ENCODE data around the gene RWDD2A. TPM values are rescaled to one million over a fixed set of nuclear protein-coding genes. Genes with fewer than 3 reads are reported as not detected.

RWDD2A gene
- total and polyA plus RNA-seq, 3 experiments from 2014 or later: 1.3 to 2.3 (median 1.3) TPM

DNA sequence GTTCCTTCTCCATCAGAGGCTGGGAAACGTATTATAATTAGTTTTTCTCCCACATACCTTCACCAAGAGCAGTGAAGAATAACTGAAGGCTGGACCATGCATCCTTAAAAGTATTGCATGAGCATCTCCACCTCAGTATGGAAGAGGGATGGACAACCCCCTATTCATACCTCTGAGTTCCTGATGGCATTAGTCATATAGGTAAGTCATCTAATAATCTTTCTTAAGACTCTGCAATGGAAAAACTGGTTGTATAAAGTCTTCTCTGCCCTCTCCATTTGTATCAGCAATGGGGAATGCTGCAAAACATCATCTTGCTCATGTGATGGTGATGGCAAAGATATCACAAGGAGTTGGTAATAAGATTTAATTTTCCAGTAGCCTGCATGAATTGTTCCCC lies 24.6 kb upstream of the RWDD2A start:
- Mint-ChIP-seq H3K4me1 (no peaks in the 10 kb centered on the region), H3K9me3 (no peaks in the 10 kb centered on the region), H3K36me3 (peaks cover 8 to 93% (median 29%) of the 10 kb centered on the region in 3 donors), H3K27me3 (no peaks in the 10 kb centered on the region), H3K27ac (peak overlapping the region in 1 of 8 donors; percentile 60), H3K4me3 (no peak overlapping the region)
- Histone ChIP-seq H3K27ac (ENCODE audit: low read depth, low read length) (no peak overlapping the region), H3K36me3 (ENCODE audit: insufficient read depth, low read length) (peaks cover 38% of the 10 kb centered on the region), H3K4me3 (ENCODE audit: low read length) (no peak overlapping the region), H3K27me3 (ENCODE audit: insufficient read depth, low read length, poor library complexity, severe bottlenecking) (no peaks in the 10 kb centered on the region), H3K9me3 (ENCODE audit: low read length) (no peaks in the 10 kb centered on the region), H3K4me1 (ENCODE audit: insufficient read depth, low read length) (no peaks in the 10 kb centered on the region)
- CTCF ChIA-PET: interaction anchor here (1.5 kb wide), 1 partner anchor 101 kb away, joined by 3 read pairs; the partner anchor contains the start of gene DOP1A
- no peak for DNase-seq
- POLR2A ChIA-PET: no interaction called here

DNA sequence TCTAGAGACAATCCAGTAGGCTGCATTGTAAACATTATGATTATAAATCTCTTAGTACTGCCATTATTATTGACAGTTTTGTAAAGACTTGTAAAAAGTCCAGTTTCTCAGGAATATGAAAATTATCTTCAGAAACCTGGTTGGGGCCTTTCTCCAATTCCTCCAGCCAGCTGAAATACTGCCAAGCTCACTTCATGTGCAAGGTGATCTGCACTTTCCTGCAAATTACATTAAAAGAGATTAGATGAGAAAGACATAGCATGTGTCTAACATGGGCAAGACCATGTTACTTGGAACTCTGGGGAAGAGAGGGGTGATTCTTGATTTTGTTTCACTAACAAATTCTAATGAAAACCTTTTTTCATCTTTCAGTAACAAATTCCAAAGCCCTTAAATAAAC lies 24.1 kb upstream of the RWDD2A start:
- H3K27ac Mint-ChIP-seq: peak overlapping the region in 2 of 8 donors; percentile 57 to 58
- ChIA-PET CTCF (interaction anchor here (1.5 kb wide), 1 partner anchor 102 kb away, joined by 3 read pairs; the partner anchor contains the start of gene DOP1A), POLR2A (no interaction called here)
- no peaks in the 10 kb centered on the region for H3K4me1 ChIP-seq (ENCODE audit: insufficient read depth, low read length)
- H3K4me1 Mint-ChIP-seq: no peaks in the 10 kb centered on the region
- H3K9me3 Mint-ChIP-seq: no peaks in the 10 kb centered on the region
- no peak overlapping the region for H3K4me3 ChIP-seq (ENCODE audit: low read length)
- peaks cover 8 to 92% (median 29%) of the 10 kb centered on the region in 3 donors for H3K36me3 Mint-ChIP-seq
- no peak overlapping the region for H3K4me3 Mint-ChIP-seq
- H3K9me3 ChIP-seq (ENCODE audit: low read length): no peaks in the 10 kb centered on the region
- no peaks in the 10 kb centered on the region for H3K27me3 ChIP-seq (ENCODE audit: insufficient read depth, low read length, poor library complexity, severe bottlenecking)
- no peak for DNase-seq
- H3K27ac ChIP-seq (ENCODE audit: low read depth, low read length): no peak overlapping the region
- no peaks in the 10 kb centered on the region for H3K27me3 Mint-ChIP-seq
- H3K36me3 ChIP-seq (ENCODE audit: insufficient read depth, low read length): peaks cover 39% of the 10 kb centered on the region

DNA sequence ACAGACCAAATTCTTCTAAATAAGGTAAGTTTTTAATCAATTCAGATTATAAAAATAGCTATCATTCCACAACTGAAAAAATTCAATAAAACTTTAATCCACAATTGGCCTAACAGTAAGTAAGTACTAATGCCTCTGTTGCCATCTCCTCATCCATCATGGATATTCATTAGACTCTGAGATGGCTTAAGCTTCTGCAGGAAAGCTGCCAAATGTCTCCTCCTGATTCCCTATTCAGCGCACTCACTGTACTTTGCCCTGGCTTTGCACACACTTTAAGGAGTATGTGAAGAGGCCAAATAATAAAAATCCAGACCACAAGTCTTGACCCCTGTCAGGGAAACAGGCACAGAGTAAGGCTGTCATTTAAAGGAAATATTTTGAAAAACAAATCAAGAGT lies 23.6 kb upstream of the RWDD2A start:
- Histone ChIP-seq H3K36me3 (ENCODE audit: insufficient read depth, low read length) (peaks cover 42% of the 10 kb centered on the region), H3K4me3 (ENCODE audit: low read length) (no peak overlapping the region), H3K9me3 (ENCODE audit: low read length) (no peaks in the 10 kb centered on the region), H3K27me3 (ENCODE audit: insufficient read depth, low read length, poor library complexity, severe bottlenecking) (no peaks in the 10 kb centered on the region), H3K4me1 (ENCODE audit: insufficient read depth, low read length) (no peaks in the 10 kb centered on the region), H3K27ac (ENCODE audit: low read depth, low read length) (no peak overlapping the region)
- CTCF ChIA-PET: interaction anchor here (1.5 kb wide), 1 partner anchor 102 kb away, joined by 3 read pairs; the partner anchor contains the start of gene DOP1A
- H3K4me3 Mint-ChIP-seq: no peak overlapping the region
- H3K27me3 Mint-ChIP-seq: no peaks in the 10 kb centered on the region
- no peak for DNase-seq
- H3K27ac Mint-ChIP-seq: peak overlapping the region in 4 of 8 donors; percentile 7 to 50 (median 29)
- H3K36me3 Mint-ChIP-seq: peaks cover 5 to 92% (median 29%) of the 10 kb centered on the region in 3 donors
- H3K9me3 Mint-ChIP-seq: no peaks in the 10 kb centered on the region
- H3K4me1 Mint-ChIP-seq: no peaks in the 10 kb centered on the region
- POLR2A ChIA-PET: no interaction called here

DNA sequence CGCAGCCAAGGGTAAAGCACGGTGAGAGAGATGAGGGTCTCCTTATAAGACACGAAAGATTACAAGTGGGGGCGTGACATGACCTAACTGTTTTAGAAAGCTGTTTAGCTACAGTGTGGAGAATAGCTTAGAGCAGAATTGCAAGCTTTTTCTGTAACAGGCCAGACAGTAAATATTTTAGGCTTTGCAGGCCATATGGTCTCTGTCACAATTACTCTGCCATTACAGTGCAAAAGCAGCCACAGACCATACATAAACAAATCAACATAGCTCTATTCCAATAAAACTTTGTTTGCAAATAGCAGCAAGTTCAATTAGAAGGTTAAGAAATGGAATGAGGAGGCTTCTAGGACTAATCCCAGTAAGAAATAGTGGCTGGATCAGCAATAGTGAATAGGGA lies 16.9 kb upstream of the RWDD2A start:
- CTCF ChIA-PET: no interaction called here

DNA sequence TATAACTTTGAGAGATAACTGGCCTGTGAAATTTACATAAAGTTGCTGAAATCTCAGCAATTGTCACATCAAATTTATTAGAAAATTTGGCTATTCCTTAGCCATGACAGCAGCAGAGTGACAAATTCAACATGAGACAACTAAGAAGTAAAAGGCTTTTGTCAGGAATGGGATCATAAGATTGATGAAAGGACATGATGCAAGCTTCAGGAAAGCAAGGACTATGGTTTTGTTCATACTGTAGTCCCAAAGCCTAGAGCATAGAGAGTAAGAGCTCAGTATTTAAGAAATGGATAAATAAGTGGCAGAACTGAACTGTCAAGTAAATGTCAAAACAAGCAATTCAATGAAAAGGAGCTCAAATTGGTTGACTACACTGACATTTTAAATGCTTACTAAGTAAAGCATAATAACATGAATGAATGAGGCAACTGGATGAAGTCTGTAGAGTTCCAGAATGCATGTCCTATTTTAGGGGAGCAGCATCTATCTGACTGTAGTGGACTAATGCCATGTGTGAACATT lies 12.7 kb upstream of the RWDD2A start:
- Mint-ChIP-seq H3K27ac (no peak overlapping the region), H3K9me3 (no peaks in the 10 kb centered on the region), H3K27me3 (no peaks in the 10 kb centered on the region), H3K4me3 (no peak overlapping the region), H3K4me1 (peaks cover 3 to 20% (median 12%) of the 10 kb centered on the region in 3 donors), H3K36me3 (peaks cover 9 to 80% (median 31%) of the 10 kb centered on the region in 3 donors)
- no peak overlapping the region for H3K27ac ChIP-seq (ENCODE audit: low read depth, low read length)
- no peaks in the 10 kb centered on the region for H3K4me1 ChIP-seq (ENCODE audit: insufficient read depth, low read length)
- ChIA-PET POLR2A (no interaction called here), CTCF (no interaction called here)
- H3K9me3 ChIP-seq (ENCODE audit: low read length): no peaks in the 10 kb centered on the region
- no peaks in the 10 kb centered on the region for H3K27me3 ChIP-seq (ENCODE audit: insufficient read depth, low read length, poor library complexity, severe bottlenecking)
- H3K36me3 ChIP-seq (ENCODE audit: insufficient read depth, low read length): peaks cover 18% of the 10 kb centered on the region
- no peak overlapping the region for H3K4me3 ChIP-seq (ENCODE audit: low read length)
- no peak for DNase-seq

More for the DNA sequence above, 16.9 kb upstream of the RWDD2A start:
- Mint-ChIP-seq H3K4me3 (no peak overlapping the region), H3K27me3 (no peaks in the 10 kb centered on the region), H3K9me3 (no peaks in the 10 kb centered on the region), H3K4me1 (peaks cover 0 to 10% (median 3%) of the 10 kb centered on the region in 3 donors), H3K27ac (peak overlapping the region in 2 of 8 donors; percentile 7 to 51), H3K36me3 (peaks cover 4 to 77% (median 27%) of the 10 kb centered on the region in 3 donors)
- Histone ChIP-seq H3K27ac (ENCODE audit: low read depth, low read length) (no peak overlapping the region), H3K36me3 (ENCODE audit: insufficient read depth, low read length) (peaks cover 15% of the 10 kb centered on the region), H3K4me1 (ENCODE audit: insufficient read depth, low read length) (no peaks in the 10 kb centered on the region), H3K27me3 (ENCODE audit: insufficient read depth, low read length, poor library complexity, severe bottlenecking) (no peaks in the 10 kb centered on the region), H3K9me3 (ENCODE audit: low read length) (no peaks in the 10 kb centered on the region), H3K4me3 (ENCODE audit: low read length) (no peak overlapping the region)
- no peak for DNase-seq
- POLR2A ChIA-PET: no interaction called here

DNA sequence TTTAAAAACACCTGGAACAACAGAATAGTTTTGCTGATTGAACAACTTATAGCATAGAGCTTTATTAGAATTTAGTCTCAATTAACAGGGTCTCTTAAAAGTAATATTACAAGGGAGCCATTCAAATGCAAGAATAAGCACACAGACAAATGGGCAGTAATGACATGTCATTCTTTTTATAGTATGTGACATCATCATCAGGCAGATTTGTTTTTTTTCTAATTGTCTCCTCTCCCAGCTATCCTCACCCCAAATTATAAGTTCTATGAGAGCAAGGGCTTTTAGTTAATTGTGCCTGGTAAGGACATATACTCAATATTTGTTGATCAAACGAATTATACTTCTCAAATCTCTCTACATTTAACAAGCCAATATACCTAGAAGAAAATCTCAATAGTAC lies 11.0 kb upstream of the RWDD2A start:
- Mint-ChIP-seq H3K36me3 (peaks cover 9 to 80% (median 29%) of the 10 kb centered on the region in 3 donors), H3K4me1 (peaks cover 3 to 20% (median 12%) of the 10 kb centered on the region in 3 donors), H3K9me3 (no peaks in the 10 kb centered on the region), H3K27me3 (no peaks in the 10 kb centered on the region), H3K4me3 (no peak overlapping the region), H3K27ac (peak overlapping the region in 2 of 8 donors; percentile 24 to 35)
- ChIA-PET POLR2A (no interaction called here), CTCF (no interaction called here)
- no peak overlapping the region for H3K27ac ChIP-seq (ENCODE audit: low read depth, low read length)
- DNase-seq: no peak
- no peaks in the 10 kb centered on the region for H3K4me1 ChIP-seq (ENCODE audit: insufficient read depth, low read length)
- no peak overlapping the region for H3K4me3 ChIP-seq (ENCODE audit: low read length)
- no peaks in the 10 kb centered on the region for H3K27me3 ChIP-seq (ENCODE audit: insufficient read depth, low read length, poor library complexity, severe bottlenecking)
- H3K36me3 ChIP-seq (ENCODE audit: insufficient read depth, low read length): peaks cover 25% of the 10 kb centered on the region
- no peaks in the 10 kb centered on the region for H3K9me3 ChIP-seq (ENCODE audit: low read length)

DNA sequence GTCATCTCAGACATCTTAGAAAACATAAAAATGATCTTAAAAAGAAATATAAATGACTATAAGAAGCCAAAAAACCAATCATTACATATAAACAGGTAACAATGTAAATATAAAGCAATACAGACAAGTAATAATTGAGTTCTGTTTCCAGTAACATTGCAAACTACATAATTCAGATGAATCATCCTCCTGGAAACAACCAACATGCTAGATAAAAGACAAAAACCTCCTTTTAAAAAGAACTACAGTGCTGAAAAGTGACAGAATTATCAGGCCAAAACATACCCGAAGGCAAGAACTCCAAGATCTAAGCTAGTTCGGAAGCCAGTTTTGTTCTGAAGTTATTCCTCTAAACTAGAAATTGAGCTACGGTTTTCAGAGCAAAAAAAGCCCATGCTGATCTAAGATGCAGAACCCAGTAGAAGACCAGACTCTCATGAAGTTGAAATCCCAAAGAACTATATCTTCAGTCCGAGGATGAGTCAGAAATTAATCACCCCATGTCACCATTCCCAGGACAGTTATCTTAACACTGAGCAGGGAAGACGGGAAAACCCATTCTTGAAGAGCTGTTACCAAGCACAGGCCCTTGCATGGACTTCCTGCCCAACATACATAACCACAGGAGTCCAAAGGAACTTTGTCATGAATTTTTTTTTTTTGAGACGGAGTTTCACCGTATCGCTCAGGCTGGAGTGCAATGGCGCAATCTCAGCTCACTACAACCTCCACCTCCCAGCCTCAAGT lies 9.9 kb upstream of the RWDD2A start:
- POLR2A ChIA-PET: no interaction called here
- no peaks in the 10 kb centered on the region for H3K27me3 ChIP-seq (ENCODE audit: insufficient read depth, low read length, poor library complexity, severe bottlenecking)
- no peak for DNase-seq
- peaks cover 25% of the 10 kb centered on the region for H3K36me3 ChIP-seq (ENCODE audit: insufficient read depth, low read length)
- no peak overlapping the region for H3K27ac ChIP-seq (ENCODE audit: low read depth, low read length)
- Mint-ChIP-seq H3K27me3 (no peaks in the 10 kb centered on the region), H3K9me3 (no peaks in the 10 kb centered on the region), H3K4me1 (peaks cover 6 to 22% (median 14%) of the 10 kb centered on the region in 3 donors), H3K4me3 (no peak overlapping the region), H3K36me3 (peaks cover 5 to 74% (median 24%) of the 10 kb centered on the region in 3 donors), H3K27ac (no peak overlapping the region)
- H3K4me1 ChIP-seq (ENCODE audit: insufficient read depth, low read length): no peaks in the 10 kb centered on the region
- H3K9me3 ChIP-seq (ENCODE audit: low read length): no peaks in the 10 kb centered on the region
- CTCF ChIA-PET: interaction anchor here (0.9 to 1.5 kb wide), 3 partner anchors 32 to 118 kb away, joined by 3 to 4 read pairs (median 4); partner anchors contain the start of genes DOP1A and UBE3D
- no peak overlapping the region for H3K4me3 ChIP-seq (ENCODE audit: low read length)

DNA sequence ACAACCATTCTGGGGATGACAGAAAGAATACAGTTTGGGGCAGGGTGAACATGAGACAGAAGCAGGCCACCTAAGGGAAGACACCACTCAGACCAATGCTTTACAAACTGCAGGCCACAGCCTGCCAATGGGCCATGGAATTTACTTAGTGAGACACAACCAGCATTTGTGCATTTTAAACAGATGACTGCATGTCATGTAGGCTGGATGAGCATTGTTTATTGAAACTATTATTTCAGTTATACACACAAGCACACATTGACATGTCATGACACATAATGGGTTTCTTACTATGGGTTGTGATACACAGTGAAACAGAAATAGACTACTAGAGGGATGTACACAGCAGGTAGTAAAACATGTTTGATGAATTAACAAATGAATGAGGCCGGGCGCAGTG lies 8.1 kb upstream of the RWDD2A start:
- H3K4me3 Mint-ChIP-seq: no peak overlapping the region
- peak overlapping the region in 1 of 8 donors; percentile 6 for H3K27ac Mint-ChIP-seq
- H3K27me3 ChIP-seq (ENCODE audit: insufficient read depth, low read length, poor library complexity, severe bottlenecking): no peaks in the 10 kb centered on the region
- no peak for DNase-seq
- H3K9me3 Mint-ChIP-seq: no peaks in the 10 kb centered on the region
- no peak overlapping the region for H3K4me3 ChIP-seq (ENCODE audit: low read length)
- peaks cover 12 to 40% (median 30%) of the 10 kb centered on the region in 3 donors for H3K4me1 Mint-ChIP-seq
- no peaks in the 10 kb centered on the region for H3K9me3 ChIP-seq (ENCODE audit: low read length)
- peaks cover 5 to 81% (median 30%) of the 10 kb centered on the region in 3 donors for H3K36me3 Mint-ChIP-seq
- ChIA-PET CTCF (interaction anchor here (1.5 kb wide), 1 partner anchor 118 kb away, joined by 4 read pairs; the partner anchor contains the start of gene DOP1A), POLR2A (no interaction called here)
- H3K27ac ChIP-seq (ENCODE audit: low read depth, low read length): no peak overlapping the region
- H3K27me3 Mint-ChIP-seq: no peaks in the 10 kb centered on the region
- H3K36me3 ChIP-seq (ENCODE audit: insufficient read depth, low read length): peaks cover 25% of the 10 kb centered on the region
- H3K4me1 ChIP-seq (ENCODE audit: insufficient read depth, low read length): no peaks in the 10 kb centered on the region

Data from CD8-positive, alpha-beta memory T cell (primary cell).